Neural cell (in vitro differentiated cells): ENCODE results near the gene QKI.

ENCODE experiments used
- CTCF ChIP-seq: fragments of 450-650 bp; IDR thresholded peaks from 2 replicates; pipeline ENCODE4 v1.5.1; 2014; ENCODE audit warnings: antibody characterized with exemption, mild to moderate bottlenecking, moderate library complexity; ENCODE audit not compliant: poor library complexity, severe bottlenecking
- EZH2 ChIP-seq: fragments of 200-600, 300-800 bp; shearing (Covaris generic), sonication (generic); IDR thresholded peaks from 2 replicates; pipeline ENCODE4 v1.6.1; 2014; ENCODE audit warnings: antibody characterized with exemption, low read length, borderline replicate concordance, mild to moderate bottlenecking; ENCODE audit not compliant: insufficient read depth, poor library complexity, severe bottlenecking
- POLR2AphosphoS5 ChIP-seq: IDR thresholded peaks from 2 replicates; pipeline ENCODE4 v1.6.1; 2012
- REST ChIP-seq: IDR thresholded peaks from 2 replicates; pipeline ENCODE4 v1.6.1; 2012; ENCODE audit warnings: borderline replicate concordance
- SMC3 ChIP-seq: fragments of 450-650 bp; conservative IDR thresholded peaks from 2 replicates; pipeline ENCODE4 v1.6.1; 2014; ENCODE audit warnings: antibody characterized with exemption, mild to moderate bottlenecking, moderate library complexity; ENCODE audit not compliant: poor library complexity
- TAF1 ChIP-seq: IDR thresholded peaks from 2 replicates; pipeline ENCODE4 v1.6.1; 2012; ENCODE audit warnings: low read depth

GRCh38 chr6:163435023-163435422 is 20.5 kb downstream of the QKI start:
- TF ChIP-seq CTCF: no peak
- no peak for TF ChIP-seq EZH2
- no peak for TF ChIP-seq TAF1
- TF ChIP-seq REST: no peak
- no peak for TF ChIP-seq POLR2AphosphoS5
- TF ChIP-seq SMC3: no peak
